Measurements from ENCODE around the gene SH3GL1.

SH3GL1 gene

GRCh38 chr19:4362831-4363545 is 37.4 kb downstream of the SH3GL1 start:
- POLR2A ChIA-PET: interaction anchor here (0.8 to 1.9 kb wide), 3 partner anchors 20 to 39 kb away, joined by 3 to 8 read pairs (median 4); partner anchors contain the start of gene CHAF1A

GRCh38 chr19:4362101-4362828 is 38.1 kb downstream of the SH3GL1 start:
- ChIA-PET CTCF (interaction anchor here (0.6 to 1.8 kb wide), 4 partner anchors 9 to 197 kb away, joined by 3 to 7 read pairs (median 4); partner anchors contain the start of gene SH3GL1), POLR2A (interaction anchor here (0.9 to 1.9 kb wide), 2 partner anchors 20 to 40 kb away, joined by 3 to 8 read pairs; partner anchors contain the start of gene CHAF1A)
- no peak for DNase-seq (ENCODE audit: extremely low spot score)

More at GRCh38 chr19:4362831-4363545, 37.4 kb downstream of the SH3GL1 start:
- TF ChIP-seq SUZ12 (IDR thresholded peaks at IDR 0.05) (no peak), HDGF (IDR thresholded peaks at IDR 0.05; ENCODE audit: borderline replicate concordance) (no peak), PKNOX1 (IDR thresholded peaks at IDR 0.05) (no peak), BHLHE40 (IDR thresholded peaks at IDR 0.05; ENCODE audit: borderline replicate concordance) (no peak), FOXK2 (IDR thresholded peaks at IDR 0.05) (no peak), CTBP1 (IDR thresholded peaks at IDR 0.05; ENCODE audit: borderline replicate concordance) (no peak), ELF4 (IDR thresholded peaks at IDR 0.05) (no peak), FOXA1 (IDR thresholded peaks at IDR 0.05) (no peak), ZNF384 (IDR thresholded peaks at IDR 0.05) (no peak), FOXM1 (IDR thresholded peaks at IDR 0.05; ENCODE audit: borderline replicate concordance) (no peak), ARNT (IDR thresholded peaks at IDR 0.05) (no peak), TARDBP (IDR thresholded peaks at IDR 0.05) (no peak)
- no peak for DNase-seq (ENCODE audit: extremely low spot score)
- CTCF ChIA-PET: interaction anchor here (0.6 to 1.8 kb wide), 4 partner anchors 10 to 196 kb away, joined by 3 to 7 read pairs (median 4); partner anchors contain the start of gene SH3GL1

GRCh38 chr19:4361152-4362046 is 38.9 kb downstream of the SH3GL1 start:
- POLR2A ChIA-PET: interaction anchor here (1.9 to 4.1 kb wide), 2 partner anchors 18 to 19 kb away, joined by 8 to 17 read pairs; partner anchors contain the start of gene MPND
- CTCF ChIA-PET: interaction anchor here (1.0 to 1.8 kb wide), 3 partner anchors 9 to 94 kb away, joined by 3 to 7 read pairs (median 5); partner anchors contain the start of gene SH3GL1
- TF ChIP-seq SP1 (IDR thresholded peaks at IDR 0.05) (no peak), BHLHE40 (IDR thresholded peaks at IDR 0.05; ENCODE audit: borderline replicate concordance) (no peak), PKNOX1 (IDR thresholded peaks at IDR 0.05) (no peak), ZNF384 (IDR thresholded peaks at IDR 0.05) (no peak), FOXA1 (IDR thresholded peaks at IDR 0.05) (no peak), TARDBP (IDR thresholded peaks at IDR 0.05) (no peak), ARNT (IDR thresholded peaks at IDR 0.05) (no peak), LEF1 (IDR thresholded peaks at IDR 0.05; ENCODE audit: borderline replicate concordance) (no peak), L3MBTL2 (conservative IDR thresholded peaks at IDR 0.05) (no peak), FOXM1 (IDR thresholded peaks at IDR 0.05; ENCODE audit: borderline replicate concordance) (no peak), NFRKB (IDR thresholded peaks at IDR 0.05) (no peak), ELF4 (IDR thresholded peaks at IDR 0.05) (no peak), FOXK2 (IDR thresholded peaks at IDR 0.05) (no peak), SUZ12 (IDR thresholded peaks at IDR 0.05) (no peak), CTBP1 (IDR thresholded peaks at IDR 0.05; ENCODE audit: borderline replicate concordance) (no peak)
- DNase-seq (ENCODE audit: extremely low spot score): no peak

More at GRCh38 chr19:4362101-4362828, 38.1 kb downstream of the SH3GL1 start:
- TF ChIP-seq PKNOX1 (IDR thresholded peaks at IDR 0.05): no peak
- TF ChIP-seq FOXA1 (IDR thresholded peaks at IDR 0.05): no peak
- no peak for TF ChIP-seq TARDBP (IDR thresholded peaks at IDR 0.05)
- no peak for TF ChIP-seq SP1 (IDR thresholded peaks at IDR 0.05)
- TF ChIP-seq FOXK2 (IDR thresholded peaks at IDR 0.05): no peak
- no peak for TF ChIP-seq ELF4 (IDR thresholded peaks at IDR 0.05)
- TF ChIP-seq CTBP1 (IDR thresholded peaks at IDR 0.05; ENCODE audit: borderline replicate concordance): no peak
- TF ChIP-seq L3MBTL2 (conservative IDR thresholded peaks at IDR 0.05): no peak
- no peak for TF ChIP-seq ZNF384 (IDR thresholded peaks at IDR 0.05)
- no peak for TF ChIP-seq SUZ12 (IDR thresholded peaks at IDR 0.05)
- no peak for TF ChIP-seq LEF1 (IDR thresholded peaks at IDR 0.05; ENCODE audit: borderline replicate concordance)
- TF ChIP-seq NFRKB (IDR thresholded peaks at IDR 0.05): no peak
- no peak for TF ChIP-seq BHLHE40 (IDR thresholded peaks at IDR 0.05; ENCODE audit: borderline replicate concordance)
- TF ChIP-seq ARNT (IDR thresholded peaks at IDR 0.05): no peak
- TF ChIP-seq HDGF (IDR thresholded peaks at IDR 0.05; ENCODE audit: borderline replicate concordance): no peak
- TF ChIP-seq FOXM1 (IDR thresholded peaks at IDR 0.05; ENCODE audit: borderline replicate concordance): no peak

- no peak for DNase-seq (ENCODE audit: extremely low spot score)
- no peak for TF ChIP-seq TARDBP (IDR thresholded peaks at IDR 0.05)
- no peak for TF ChIP-seq BHLHE40 (IDR thresholded peaks at IDR 0.05; ENCODE audit: borderline replicate concordance)
- no peak for TF ChIP-seq FOXK2 (IDR thresholded peaks at IDR 0.05)
- TF ChIP-seq FOXA1 (IDR thresholded peaks at IDR 0.05): no peak
- no peak for TF ChIP-seq HDGF (IDR thresholded peaks at IDR 0.05; ENCODE audit: borderline replicate concordance)
- no peak for TF ChIP-seq SP1 (IDR thresholded peaks at IDR 0.05)
- no peak for TF ChIP-seq ARNT (IDR thresholded peaks at IDR 0.05)
- TF ChIP-seq ELF4 (IDR thresholded peaks at IDR 0.05): no peak
- no peak for TF ChIP-seq LEF1 (IDR thresholded peaks at IDR 0.05; ENCODE audit: borderline replicate concordance)
- no peak for TF ChIP-seq PKNOX1 (IDR thresholded peaks at IDR 0.05)
- no peak for TF ChIP-seq CTBP1 (IDR thresholded peaks at IDR 0.05; ENCODE audit: borderline replicate concordance)
- no peak for TF ChIP-seq FOXM1 (IDR thresholded peaks at IDR 0.05; ENCODE audit: borderline replicate concordance)
- no peak for TF ChIP-seq ZNF384 (IDR thresholded peaks at IDR 0.05)
- TF ChIP-seq NFRKB (IDR thresholded peaks at IDR 0.05): no peak
- TF ChIP-seq L3MBTL2 (conservative IDR thresholded peaks at IDR 0.05): no peak
- CTCF ChIA-PET: interaction anchor here (1.7 kb wide), 1 partner anchor 8 kb away, joined by 7 read pairs; no protein-coding TSS in a partner anchor
- POLR2A ChIA-PET: interaction anchor here (4.1 kb wide), 1 partner anchor 17 kb away, joined by 17 read pairs; the partner anchor contains the start of gene MPND
Observed at GRCh38 chr19:4360641-4361151, 39.7 kb downstream of the SH3GL1 start.

Measured in HEK293T (cell line).